ENCODE measurements around the gene FTSJ1.

FTSJ1 gene

GRCh38 chrX:48533165-48533564, 57.2 kb downstream of the FTSJ1 start:
- H3K4me3 ChIP-seq (replicated peaks; ENCODE audit: low read depth, low read length): no peak overlapping the region
- TF ChIP-seq CTCF (IDR thresholded peaks at IDR 0.05; ENCODE audit: low read length, missing control alignments): no peak
- DNase-seq (ENCODE audit: low read depth): no peak
